Neural progenitor cell (in vitro differentiated cells): Measurements from ENCODE around the gene IST1. TPM values are rescaled to one million over a fixed set of nuclear protein-coding genes. Genes with fewer than 3 reads are reported as not detected.
A peak's percentile ranks its signal among the peaks of the same experiment; 100 is the strongest.

ENCODE experiments used
- DNase-seq: peaks from one replicate; pipeline ENCODE4 v3.0.0-alpha.2; 2016; ENCODE audit warnings: low spot score
- H2AFZ ChIP-seq: fragments of 200-600 bp; sonication (generic); replicated peaks from 2 replicates; pipeline ENCODE4 v1.6.1; 2016; ENCODE audit warnings: antibody characterized with exemption
- H3F3A ChIP-seq: fragments of 200-600 bp; sonication (generic); 2 replicates; pipeline ENCODE4 v1.6.1; 2016; ENCODE audit warnings: antibody characterized with exemption, low read depth
- H3K27ac ChIP-seq: fragments of 200-600 bp; sonication (generic); 2 replicates; pipeline ENCODE4 v1.5.1; 2016; ENCODE audit warnings: mild to moderate bottlenecking
- H3K27me3 ChIP-seq: fragments of 200-600 bp; sonication (generic); 2 replicates; pipeline ENCODE4 v1.6.1; 2016; ENCODE audit warnings: mild to moderate bottlenecking, moderate library complexity
- H3K36me3 ChIP-seq: fragments of 200-600 bp; sonication (generic); 2 replicates; pipeline ENCODE4 v1.5.1; 2016
- H3K4me1 ChIP-seq: fragments of 200-600 bp; sonication (generic); 2 replicates; pipeline ENCODE4 v1.6.1; 2016; ENCODE audit warnings: mixed run types
- H3K4me2 ChIP-seq: fragments of 200-600 bp; sonication (generic); 2 replicates; pipeline ENCODE4 v1.6.1; 2016
- H3K4me3 ChIP-seq: fragments of 200-600 bp; sonication (generic); 2 replicates; pipeline ENCODE4 v1.5.1; 2016
- H3K79me2 ChIP-seq: fragments of 200-600 bp; sonication (generic); 2 replicates; pipeline ENCODE4 v1.6.1; 2016; ENCODE audit warnings: low read depth
- H3K9ac ChIP-seq: fragments of 200-600 bp; sonication (generic); 2 replicates; pipeline ENCODE4 v1.6.1; 2016
- H3K9me3 ChIP-seq: fragments of 200-600 bp; sonication (generic); 2 replicates; pipeline ENCODE4 v1.5.1; 2016; ENCODE audit warnings: low read depth
- H4K20me1 ChIP-seq: fragments of 200-600 bp; sonication (generic); 2 replicates; pipeline ENCODE4 v1.6.1; 2016; ENCODE audit warnings: low read depth
- H3K27ac Mint-ChIP-seq: 3 replicates; pipeline ENCODE4 v1.8.0; 2021; ENCODE audit warnings: mixed read lengths
- H3K27me3 Mint-ChIP-seq: 2 replicates; pipeline ENCODE4 v1.8.0; 2022; ENCODE audit warnings: low read depth, mild to moderate bottlenecking, inconsistent platforms, moderate library complexity, mixed read lengths; ENCODE audit not compliant: insufficient read depth
- H3K36me3 Mint-ChIP-seq: 3 replicates; pipeline ENCODE4 v1.8.0; 2021; ENCODE audit warnings: mixed read lengths
- H3K4me1 Mint-ChIP-seq: 3 replicates; pipeline ENCODE4 v1.8.0; 2021; ENCODE audit warnings: mixed read lengths
- H3K4me3 Mint-ChIP-seq: 3 replicates; pipeline ENCODE4 v1.8.0; 2021; ENCODE audit warnings: mild to moderate bottlenecking, moderate library complexity, mixed read lengths
- H3K9me3 Mint-ChIP-seq: 3 replicates; pipeline ENCODE4 v1.8.0; 2020; ENCODE audit warnings: mixed read lengths
- EZH2 ChIP-seq: fragments of 200-600 bp; sonication (generic); IDR thresholded peaks from 2 replicates; pipeline ENCODE4 v1.6.1; 2017; ENCODE audit warnings: antibody characterized with exemption, mild to moderate bottlenecking, moderate library complexity
- EZH2phosphoT487 ChIP-seq: fragments of 200-600 bp; sonication (generic); IDR thresholded peaks from 2 replicates; pipeline ENCODE4 v1.6.1; 2017; ENCODE audit warnings: antibody characterized with exemption
- total RNA-seq: library from RNA; depleted of rRNA; stranded (reverse); fragments of >200 nt; gene quantifications from 2 replicates; pipeline ENCODE4 v1.2.3, GENCODE V29; 2015; ENCODE audit warnings: low replicate concordance
- TF ChIP-seq, protein P1 (sequence below): fragments of 200-600 bp; sonication (generic); IDR thresholded peaks from 2 replicates; pipeline ENCODE4 v1.5.1; 2017; ENCODE audit warnings: antibody characterized with exemption, mild to moderate bottlenecking

IST1 gene
- 376 and 400 TPM in 2 replicates for total RNA-seq

DNA sequence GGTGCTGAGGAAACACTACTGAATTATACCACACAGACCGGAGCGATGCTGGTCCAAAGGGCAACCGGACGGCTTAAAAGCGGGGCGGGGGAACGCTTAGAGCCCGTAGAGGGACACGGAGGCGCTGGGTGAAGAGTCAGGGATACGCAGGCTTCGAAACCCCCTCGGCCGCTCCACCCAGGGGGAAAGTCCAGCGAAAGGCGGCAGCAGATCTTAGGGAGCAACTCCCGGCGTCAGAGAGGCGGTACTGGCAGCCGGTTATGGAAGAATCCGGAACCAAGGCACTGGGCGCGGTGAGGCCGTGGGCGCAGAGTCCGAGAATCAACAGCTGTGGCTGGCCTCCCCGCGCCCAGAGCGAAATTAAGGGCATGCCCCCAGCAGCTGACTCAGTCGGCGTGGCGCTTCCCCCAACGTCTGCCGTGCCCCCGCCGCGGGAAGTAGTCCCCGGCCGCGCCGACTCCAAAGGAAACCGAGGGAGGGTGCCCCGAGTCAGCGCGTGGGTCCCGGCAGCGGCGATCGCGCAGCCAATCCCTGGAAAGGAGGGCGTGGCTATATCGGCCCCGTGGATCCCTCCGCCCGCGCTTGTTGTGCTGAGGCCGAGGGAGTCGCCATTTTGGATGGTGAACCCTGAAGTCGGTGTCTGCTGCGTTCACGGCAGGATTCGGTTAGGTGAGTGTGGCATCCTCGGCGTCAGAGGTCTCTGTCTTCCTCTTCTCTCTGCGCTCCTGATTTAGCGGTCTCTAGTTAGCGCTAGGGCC, at the start of gene IST1:
Gene IST1 (plus strand): TSS at position 611 of the 758 bp plus-strand sequence. CDS start 20,110 bp downstream, outside the sequence.
- Mint-ChIP-seq H3K27me3 (peaks cover 3% of the 10 kb centered on the region), H3K9me3 (peaks cover 5% of the 10 kb centered on the region), H3K27ac (peak within 1 kb of the TSS; percentile 99), H3K4me1 (peaks cover 15% of the 10 kb centered on the region), H3K4me3 (peak within 1 kb of the TSS; percentile 99), H3K36me3 (peaks cover 9% of the 10 kb centered on the region)
- Histone ChIP-seq H4K20me1 (peaks cover 42% of the 10 kb centered on the region), H3K9me3 (no peaks in the 10 kb centered on the region), H3K27ac (peak within 1 kb of the TSS; percentile 82), H3K4me2 (peak within 1 kb of the TSS; percentile 88), H3K79me2 (peaks cover 57% of the 10 kb centered on the region), H2AFZ (peak within 1 kb of the TSS; percentile 65), H3F3A (peaks cover 28% of the 10 kb centered on the region), H3K27me3 (no peaks in the 10 kb centered on the region), H3K4me1 (peaks cover 9% of the 10 kb centered on the region), H3K4me3 (peak within 1 kb of the TSS; percentile 97), H3K36me3 (no peaks in the 10 kb centered on the region), H3K9ac (peak within 1 kb of the TSS; percentile 94)
- DNase-seq = peak; percentile 99
- TF ChIP-seq, protein P1, sequence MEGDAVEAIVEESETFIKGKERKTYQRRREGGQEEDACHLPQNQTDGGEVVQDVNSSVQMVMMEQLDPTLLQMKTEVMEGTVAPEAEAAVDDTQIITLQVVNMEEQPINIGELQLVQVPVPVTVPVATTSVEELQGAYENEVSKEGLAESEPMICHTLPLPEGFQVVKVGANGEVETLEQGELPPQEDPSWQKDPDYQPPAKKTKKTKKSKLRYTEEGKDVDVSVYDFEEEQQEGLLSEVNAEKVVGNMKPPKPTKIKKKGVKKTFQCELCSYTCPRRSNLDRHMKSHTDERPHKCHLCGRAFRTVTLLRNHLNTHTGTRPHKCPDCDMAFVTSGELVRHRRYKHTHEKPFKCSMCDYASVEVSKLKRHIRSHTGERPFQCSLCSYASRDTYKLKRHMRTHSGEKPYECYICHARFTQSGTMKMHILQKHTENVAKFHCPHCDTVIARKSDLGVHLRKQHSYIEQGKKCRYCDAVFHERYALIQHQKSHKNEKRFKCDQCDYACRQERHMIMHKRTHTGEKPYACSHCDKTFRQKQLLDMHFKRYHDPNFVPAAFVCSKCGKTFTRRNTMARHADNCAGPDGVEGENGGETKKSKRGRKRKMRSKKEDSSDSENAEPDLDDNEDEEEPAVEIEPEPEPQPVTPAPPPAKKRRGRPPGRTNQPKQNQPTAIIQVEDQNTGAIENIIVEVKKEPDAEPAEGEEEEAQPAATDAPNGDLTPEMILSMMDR = no peak
- no peak for TF ChIP-seq EZH2phosphoT487
- no peak for TF ChIP-seq EZH2

DNA sequence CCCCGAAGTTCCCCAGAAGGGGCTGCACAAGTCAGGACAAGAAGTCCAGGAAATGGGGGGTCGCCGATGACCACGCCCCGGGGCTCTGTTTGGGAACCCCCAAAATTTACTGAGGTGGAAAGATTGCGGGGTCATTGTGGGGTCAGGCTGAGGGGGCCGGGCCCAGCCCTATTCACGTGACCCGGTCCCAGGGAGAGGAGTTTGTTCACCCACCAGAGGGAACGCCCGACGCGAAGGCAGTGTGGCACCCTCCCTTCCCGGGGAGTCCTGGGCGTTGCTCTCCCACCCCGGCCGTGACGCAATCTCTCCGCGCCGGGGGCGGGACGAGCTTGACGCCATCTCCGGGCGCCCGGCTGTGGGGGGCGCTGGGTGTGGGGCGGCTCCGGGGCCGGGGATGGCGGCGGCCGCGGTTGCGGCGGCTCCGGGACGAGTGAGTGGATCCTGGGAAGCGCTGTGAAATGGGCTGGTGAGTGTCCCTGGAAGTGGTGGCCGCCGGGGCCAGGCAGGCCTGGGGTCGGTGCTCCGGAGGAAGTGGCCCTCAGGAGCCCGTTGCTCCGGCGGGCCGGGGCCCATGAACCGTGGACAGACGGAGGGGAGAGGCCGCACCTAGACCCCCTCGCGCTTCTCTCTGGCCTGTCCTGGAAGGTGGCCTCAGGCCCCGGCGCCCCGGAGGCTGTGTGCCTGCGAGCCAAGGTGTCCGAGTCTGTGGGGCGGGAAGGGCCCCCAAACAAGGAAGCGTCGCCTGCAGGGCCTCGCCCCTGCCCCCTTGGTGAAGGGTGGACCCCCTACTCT, 49.5 kb upstream of the IST1 start, which contains the start of gene ATXN1L:
Gene ATXN1L (plus strand): TSS at position 338 of the 792 bp plus-strand sequence. CDS start 3,765 bp downstream, outside the sequence.
- no peak for TF ChIP-seq EZH2phosphoT487
- TF ChIP-seq, protein P1 = no peak
- no peak for TF ChIP-seq EZH2
- peak; percentile 93 for DNase-seq
- Histone ChIP-seq H3K27ac (no peak within 1 kb of the TSS), H3K27me3 (no peaks in the 10 kb centered on the region), H3K4me1 (peaks cover 7% of the 10 kb centered on the region), H3K4me2 (peak within 1 kb of the TSS; percentile 94), H2AFZ (peak within 1 kb of the TSS; percentile 75), H3K4me3 (peak within 1 kb of the TSS; percentile 94), H3K9me3 (no peaks in the 10 kb centered on the region), H3K36me3 (peaks cover 7% of the 10 kb centered on the region), H3K79me2 (peaks cover 23% of the 10 kb centered on the region), H3K9ac (peak within 1 kb of the TSS; percentile 93), H4K20me1 (peaks cover 13% of the 10 kb centered on the region), H3F3A (no peaks in the 10 kb centered on the region)
- no peaks in the 10 kb centered on the region for H3K9me3 Mint-ChIP-seq
- H3K4me3 Mint-ChIP-seq = peak within 1 kb of the TSS; percentile 95
- peaks cover 20% of the 10 kb centered on the region for H3K4me1 Mint-ChIP-seq
- H3K36me3 Mint-ChIP-seq = peaks cover 13% of the 10 kb centered on the region
- H3K27me3 Mint-ChIP-seq = peaks cover 7% of the 10 kb centered on the region
- peak within 1 kb of the TSS; percentile 83 for H3K27ac Mint-ChIP-seq

DNA sequence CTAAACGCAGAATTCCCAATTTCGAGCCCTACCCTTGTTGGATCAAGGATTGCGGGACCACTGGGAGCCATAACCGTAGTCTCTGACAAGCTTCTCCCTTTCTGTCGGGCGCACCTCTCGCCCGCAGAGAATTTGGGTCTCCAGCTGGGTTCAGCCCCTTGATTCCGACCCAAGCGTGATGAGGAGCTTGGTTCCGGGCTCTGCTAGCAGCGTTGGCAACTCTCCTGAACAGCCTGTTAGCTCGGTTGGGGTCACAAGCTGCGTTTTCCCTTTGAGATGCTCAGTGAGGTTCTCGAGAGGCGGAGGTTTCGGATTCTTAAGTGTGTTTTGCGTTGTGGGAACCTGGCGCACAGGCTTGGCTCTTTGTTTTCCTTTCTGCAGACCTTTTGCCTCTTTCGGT, 48.9 kb upstream of the IST1 start:
- no peaks in the 10 kb centered on the region for H3F3A ChIP-seq
- H3K27ac Mint-ChIP-seq = no peak overlapping the region
- peak overlapping the region; percentile 93 for H3K9ac ChIP-seq
- peak overlapping the region; percentile 95 for H3K4me3 Mint-ChIP-seq
- peak overlapping the region; percentile 94 for H3K4me3 ChIP-seq
- peak overlapping the region; percentile 94 for H3K4me2 ChIP-seq
- peaks cover 7% of the 10 kb centered on the region for H3K27me3 Mint-ChIP-seq
- peaks cover 7% of the 10 kb centered on the region for H3K36me3 ChIP-seq
- DNase-seq = peak; percentile 51
- TF ChIP-seq, protein P1 = no peak
- TF ChIP-seq EZH2phosphoT487 (no peak), EZH2 (no peak)
- no peaks in the 10 kb centered on the region for H3K9me3 Mint-ChIP-seq
- no peaks in the 10 kb centered on the region for H3K27me3 ChIP-seq
- H3K36me3 Mint-ChIP-seq = peaks cover 13% of the 10 kb centered on the region
- peaks cover 13% of the 10 kb centered on the region for H4K20me1 ChIP-seq
- H3K4me1 Mint-ChIP-seq = peaks cover 20% of the 10 kb centered on the region
- no peaks in the 10 kb centered on the region for H3K9me3 ChIP-seq
- no peak overlapping the region for H3K27ac ChIP-seq
- peaks cover 23% of the 10 kb centered on the region for H3K79me2 ChIP-seq
- peaks cover 7% of the 10 kb centered on the region for H3K4me1 ChIP-seq
- peak overlapping the region; percentile 75 for H2AFZ ChIP-seq
